Naive thymus-derived CD8-positive, alpha-beta T cell (primary cell): Measurements from ENCODE around the gene MIA3. TPM values are rescaled to one million over a fixed set of nuclear protein-coding genes. Genes with fewer than 3 reads are reported as not detected.

Experiments
- ATAC-seq, 2 donors: fragments of 150-1000 bp; cut with Tn5 transposase in 1 of 2; sonication (Bioruptor Pico), chemical (Tn5 transposase) in 1 of 2; 1 replicate in 1 of 2; 2 replicates in 1 of 2; pipeline ENCODE4 v1.10.0; 2021; ENCODE audit warnings: mild to moderate bottlenecking in 2 of 2, moderate library complexity in 2 of 2
- POLR2A ChIA-PET: fragments of 350-600 bp; sonication (Branson Sonifier 250); formaldehyde crosslinking; loops from one replicate; lab custom pipeline; 2021; ENCODE audit warnings: antibody characterized with exemption; lab: Charles Lee
- DNase-seq, 10 donors: peaks; one replicate each; pipeline versions ENCODE4 v3.0.0 to v3.0.0-alpha.2; 2020 to 2022
- H3K27ac Mint-ChIP-seq, 10 donors: one replicate each; pipeline ENCODE4 v1.8.0; 2020 to 2022; ENCODE audit warnings: mild to moderate bottlenecking in 10 of 10, mixed read lengths in 10 of 10, moderate library complexity in 4 of 10, inconsistent platforms in 1 of 10
- H3K27me3 Mint-ChIP-seq, 5 donors: one replicate each; pipeline ENCODE4 v1.8.0; 2021 to 2022; ENCODE audit warnings: mixed read lengths in 5 of 5
- H3K36me3 Mint-ChIP-seq, 3 donors: one replicate each; pipeline ENCODE4 v1.8.0; 2020 to 2022; ENCODE audit warnings: mixed read lengths in 3 of 3, mild to moderate bottlenecking in 2 of 3, inconsistent platforms in 1 of 3
- H3K4me1 Mint-ChIP-seq, 4 donors: one replicate each; pipeline ENCODE4 v1.8.0; 2021 to 2022; ENCODE audit warnings: mixed read lengths in 4 of 4
- H3K4me3 Mint-ChIP-seq, 10 donors: one replicate each; pipeline ENCODE4 v1.8.0; 2020 to 2022; ENCODE audit warnings: mild to moderate bottlenecking in 10 of 10, mixed read lengths in 10 of 10, moderate library complexity in 6 of 10, inconsistent platforms in 1 of 10
- H3K9me3 Mint-ChIP-seq, 9 donors: one replicate each; pipeline ENCODE4 v1.8.0; 2020 to 2022; ENCODE audit warnings: mixed read lengths in 9 of 9, mild to moderate bottlenecking in 3 of 9, inconsistent platforms in 1 of 9, moderate library complexity in 1 of 9
- polyA plus RNA-seq, 3 donors: library from polyadenylated mRNA; unstranded; fragments of 300-500 nt; fragmentation: Illumina TruSeq; gene quantifications; one replicate each; pipeline ENCODE4 v1.2.3, GENCODE V29; 2021
- total RNA-seq, 8 experiments: library from RNA in 2 of 8; stranded (reverse) in 2 of 8; gene quantifications; one replicate each; pipeline ENCODE4 v1.2.3 and lab custom pipeline; 2021 to 2026

Gene MIA3
- total and polyA plus RNA-seq, 5 experiments from 2014 or later = 36.7 to 103 (median 65.0) TPM

DNA sequence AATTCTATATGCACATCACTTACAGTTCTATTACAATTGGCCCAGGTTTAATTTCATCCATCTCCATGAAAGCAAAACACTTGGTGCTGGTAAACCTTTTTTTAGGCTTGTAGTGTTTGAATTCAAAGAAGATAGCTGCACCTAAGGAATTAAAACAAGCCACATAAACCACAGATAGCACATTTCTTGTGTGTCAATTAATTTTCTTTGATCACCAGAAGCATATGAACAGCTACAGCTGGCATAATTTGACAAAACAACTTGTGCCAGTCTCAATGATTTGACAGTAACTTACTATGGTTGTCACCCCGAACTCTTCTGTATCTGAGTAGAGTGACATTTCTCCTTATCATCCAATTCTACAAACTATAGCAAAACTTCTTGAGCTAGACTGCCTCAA lies 52.2 kb downstream of the MIA3 start:
- Mint-ChIP-seq H3K36me3 (peaks cover 0 to 80% (median 30%) of the 10 kb centered on the region in 3 donors), H3K4me3 (peak overlapping the region in 5 of 10 donors; percentile 2 to 51 (median 40)), H3K9me3 (no peaks in the 10 kb centered on the region), H3K27me3 (no peaks in the 10 kb centered on the region), H3K4me1 (peaks cover 8 to 24% (median 22%) of the 10 kb centered on the region in 4 donors), H3K27ac (peak overlapping the region; percentile 63 to 94 (median 87))
- ATAC-seq (peak in 1 of 2 donors; percentile 47), DNase-seq (peak in 2 of 10 donors; percentile 16 to 29)
- POLR2A ChIA-PET = interaction anchor here (0.7 kb wide), 1 partner anchor 43 kb away, joined by 3 read pairs; no protein-coding TSS in a partner anchor

DNA sequence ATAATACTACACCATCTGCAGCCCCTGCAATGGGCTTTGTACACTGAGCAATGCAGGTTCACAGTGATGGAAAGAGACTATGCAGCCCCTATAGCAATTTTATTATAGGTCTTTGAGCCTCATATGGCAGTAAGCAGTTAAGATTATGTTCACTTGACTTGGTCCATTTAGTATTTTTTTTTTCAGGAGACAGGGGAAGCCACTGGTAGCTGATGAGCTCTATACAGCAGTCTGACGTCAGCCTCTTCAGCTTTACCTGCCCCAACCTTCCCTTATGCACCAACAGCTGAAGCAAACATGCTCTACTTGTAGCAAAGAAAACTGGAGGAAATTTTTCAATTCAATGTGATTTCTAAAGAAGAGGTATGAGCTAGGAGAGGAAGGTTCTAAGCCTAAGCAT lies 62.2 kb downstream of the MIA3 start:
- Mint-ChIP-seq H3K27me3 (no peaks in the 10 kb centered on the region), H3K9me3 (no peaks in the 10 kb centered on the region), H3K4me1 (no peaks in the 10 kb centered on the region), H3K36me3 (peaks cover 0 to 54% (median 11%) of the 10 kb centered on the region in 3 donors), H3K27ac (peak overlapping the region in 5 of 10 donors; percentile 27 to 74 (median 41)), H3K4me3 (no peak overlapping the region)
- DNase-seq (no peak), ATAC-seq (no peak)
- POLR2A ChIA-PET = interaction anchor here (0.6 to 1.1 kb wide), 2 partner anchors 22 to 30 kb away, joined by 3 to 4 read pairs; no protein-coding TSS in a partner anchor

DNA sequence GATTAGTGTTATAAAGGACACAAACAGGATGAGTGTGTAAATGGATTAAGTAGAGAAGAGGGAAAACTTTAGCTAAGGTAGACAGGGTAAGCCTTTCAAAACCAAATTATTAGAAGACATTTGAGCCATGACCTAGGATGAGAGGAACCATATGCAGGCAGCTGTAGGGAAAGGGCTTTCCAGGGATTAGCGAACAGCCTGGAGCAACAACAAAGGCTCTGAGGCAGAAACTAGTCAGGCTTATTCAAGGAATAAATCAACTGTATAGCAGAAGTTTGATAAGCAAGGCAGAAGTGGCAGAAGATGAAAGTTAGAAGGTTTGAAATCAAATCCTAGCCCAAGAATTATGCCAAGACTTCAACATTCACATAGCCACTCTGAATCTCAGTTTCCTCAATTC lies 73.1 kb downstream of the MIA3 start:
- Mint-ChIP-seq H3K9me3 (no peaks in the 10 kb centered on the region), H3K27me3 (no peaks in the 10 kb centered on the region), H3K36me3 (peaks cover 0 to 45% (median 9%) of the 10 kb centered on the region in 3 donors), H3K4me1 (peaks cover 5 to 23% (median 18%) of the 10 kb centered on the region in 4 donors), H3K27ac (peak overlapping the region in 5 of 10 donors; percentile 10 to 74 (median 34)), H3K4me3 (no peak overlapping the region)
- POLR2A ChIA-PET = interaction anchor here (1.0 kb wide), 1 partner anchor 20 kb away, joined by 3 read pairs; no protein-coding TSS in a partner anchor
- no peak for ATAC-seq
- no peak for DNase-seq

DNA sequence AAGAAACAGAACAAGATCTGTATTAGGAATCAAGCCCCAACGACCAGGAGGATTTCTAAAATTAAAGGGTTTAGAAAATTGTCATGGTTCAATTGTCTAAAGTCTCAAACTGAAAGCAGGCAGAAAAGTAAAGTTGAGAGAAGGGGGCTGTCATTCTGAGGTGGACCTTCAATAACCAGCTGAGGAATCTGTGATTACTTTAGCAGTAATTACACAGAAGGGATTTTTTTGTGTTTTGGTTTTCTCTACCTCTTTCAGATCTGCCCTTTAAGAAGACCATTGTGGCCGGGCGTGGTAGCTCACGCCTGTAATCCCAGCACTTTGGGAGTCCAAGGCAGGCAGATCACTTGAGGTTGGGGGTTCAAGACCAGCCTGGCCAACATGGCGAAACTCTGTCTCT lies 77.0 kb downstream of the MIA3 start:
- DNase-seq (no peak), ATAC-seq (no peak)
- Mint-ChIP-seq H3K4me1 (peaks cover 7 to 32% (median 25%) of the 10 kb centered on the region in 4 donors), H3K9me3 (no peaks in the 10 kb centered on the region), H3K4me3 (no peak overlapping the region), H3K36me3 (peaks cover 0 to 44% (median 5%) of the 10 kb centered on the region in 3 donors), H3K27ac (peak overlapping the region in 1 of 10 donors; percentile 20), H3K27me3 (no peaks in the 10 kb centered on the region)
- POLR2A ChIA-PET = no interaction called here

DNA sequence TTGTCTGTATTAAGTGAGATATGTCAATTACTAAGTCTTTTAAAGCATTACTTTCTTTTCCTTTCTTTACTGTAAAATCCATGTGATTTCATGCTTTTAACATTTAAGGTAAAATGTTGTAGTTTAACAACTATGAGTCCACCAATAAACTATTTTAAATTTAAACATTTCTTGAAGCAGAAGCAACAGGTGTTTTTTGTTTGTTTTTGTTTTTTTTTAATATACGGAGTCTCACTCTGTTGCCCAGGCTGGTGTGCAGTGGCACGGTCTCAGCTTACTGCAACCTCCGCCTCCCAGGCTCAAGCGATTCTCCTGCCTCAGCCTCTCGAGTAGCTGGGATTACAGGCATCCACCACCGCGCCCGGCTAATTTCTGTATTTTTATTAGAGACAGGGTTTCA lies 78.8 kb downstream of the MIA3 start:
- DNase-seq = no peak
- Mint-ChIP-seq H3K27me3 (no peaks in the 10 kb centered on the region), H3K4me1 (peaks cover 7 to 26% (median 23%) of the 10 kb centered on the region in 4 donors), H3K36me3 (peaks cover 0 to 50% (median 8%) of the 10 kb centered on the region in 3 donors), H3K4me3 (no peak overlapping the region), H3K27ac (no peak overlapping the region), H3K9me3 (no peaks in the 10 kb centered on the region)
- no peak for ATAC-seq
- POLR2A ChIA-PET = no interaction called here

DNA sequence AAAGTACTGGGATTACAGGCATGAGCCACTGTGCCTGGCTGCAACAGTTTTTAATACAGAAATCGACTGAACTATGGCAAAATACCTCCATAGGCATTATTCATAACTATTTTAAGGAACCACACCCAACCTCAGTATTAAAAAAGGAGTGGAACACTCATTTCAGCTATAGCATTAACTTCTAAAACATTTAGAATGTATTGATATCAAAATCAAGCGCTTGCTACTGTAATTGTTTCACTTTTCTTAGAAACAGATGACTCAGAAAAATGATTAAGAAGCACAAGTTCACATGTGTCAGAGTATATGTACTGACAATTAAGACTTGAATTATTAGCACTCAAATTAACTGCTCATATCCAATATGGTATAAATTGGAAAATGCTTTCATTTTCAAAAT lies 79.3 kb downstream of the MIA3 start:
- Mint-ChIP-seq H3K27me3 (no peaks in the 10 kb centered on the region), H3K4me1 (peaks cover 7 to 26% (median 23%) of the 10 kb centered on the region in 4 donors), H3K36me3 (peaks cover 0 to 48% (median 11%) of the 10 kb centered on the region in 3 donors), H3K9me3 (no peaks in the 10 kb centered on the region), H3K4me3 (no peak overlapping the region), H3K27ac (no peak overlapping the region)
- no peak for DNase-seq
- no peak for ATAC-seq
- POLR2A ChIA-PET = no interaction called here

DNA sequence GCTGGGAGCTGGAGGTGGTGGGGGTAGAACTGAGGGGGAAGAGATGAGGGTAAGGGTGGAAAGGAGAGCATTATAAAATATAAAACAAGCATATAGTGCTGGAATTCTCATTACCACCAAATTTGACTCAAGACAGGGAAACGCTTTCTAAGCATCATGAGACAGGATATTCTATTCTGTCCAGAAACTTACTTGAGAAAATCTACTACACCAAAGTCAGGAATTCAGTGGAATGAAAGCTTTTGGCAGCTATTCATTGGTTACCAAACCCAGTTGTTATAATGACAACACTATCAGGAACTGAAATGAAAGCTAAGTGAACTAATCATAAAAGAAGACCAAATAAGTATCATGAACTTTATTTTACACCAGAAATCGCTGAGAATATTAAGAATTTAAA lies 79.9 kb downstream of the MIA3 start:
- Mint-ChIP-seq H3K9me3 (no peaks in the 10 kb centered on the region), H3K36me3 (peaks cover 0 to 48% (median 11%) of the 10 kb centered on the region in 3 donors), H3K27me3 (no peaks in the 10 kb centered on the region), H3K27ac (peak overlapping the region in 2 of 10 donors; percentile 19 to 31), H3K4me1 (peaks cover 7 to 26% (median 23%) of the 10 kb centered on the region in 4 donors), H3K4me3 (no peak overlapping the region)
- DNase-seq (no peak), ATAC-seq (no peak)
- POLR2A ChIA-PET = no interaction called here

DNA sequence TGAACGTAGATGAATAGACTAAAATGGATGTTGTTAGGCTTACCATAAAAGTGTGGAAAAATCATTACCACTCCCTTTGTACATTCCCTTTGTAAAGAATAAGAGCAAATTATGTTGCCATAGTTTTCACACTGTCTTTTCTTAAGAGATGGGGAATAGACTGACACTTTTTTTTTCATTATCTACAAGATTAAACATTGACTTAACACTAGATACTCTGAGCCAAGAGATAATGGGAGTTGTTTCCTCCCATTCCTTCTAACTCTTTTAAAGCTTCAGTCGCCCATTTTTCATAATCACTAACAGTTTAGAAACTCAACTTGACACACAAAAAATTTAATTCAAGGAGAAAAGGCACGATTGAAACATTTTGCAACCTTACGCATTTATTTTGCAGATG lies 84.3 kb downstream of the MIA3 start:
- POLR2A ChIA-PET = no interaction called here
- no peak for DNase-seq
- Mint-ChIP-seq H3K4me1 (peaks cover 11 to 45% (median 40%) of the 10 kb centered on the region in 4 donors), H3K27me3 (no peaks in the 10 kb centered on the region), H3K27ac (peak overlapping the region in 2 of 10 donors; percentile 0 to 84), H3K4me3 (no peak overlapping the region), H3K36me3 (peaks cover 0 to 59% (median 21%) of the 10 kb centered on the region in 3 donors), H3K9me3 (peaks cover 0 to 3% (median 0%) of the 10 kb centered on the region in 9 donors)
- ATAC-seq = no peak

DNA sequence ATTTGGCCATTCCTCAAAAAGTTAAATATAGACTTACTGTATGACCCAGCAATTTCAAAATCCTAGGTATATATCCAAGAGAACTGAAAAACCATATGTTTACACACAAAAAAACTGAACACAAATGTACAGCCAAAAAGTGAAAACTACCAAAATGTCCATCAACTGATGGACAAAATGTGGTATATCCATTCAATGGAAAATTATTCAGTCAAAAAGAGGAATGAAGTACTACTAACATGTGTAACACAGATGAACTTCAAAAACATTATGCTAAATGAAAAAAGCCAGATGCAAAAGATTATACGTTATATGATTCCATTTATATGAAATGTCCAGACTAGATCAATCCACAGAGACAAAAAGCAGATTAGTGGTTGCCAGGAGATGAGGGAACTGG lies 86.4 kb downstream of the MIA3 start:
- peaks cover 0 to 3% (median 0%) of the 10 kb centered on the region in 9 donors for H3K9me3 Mint-ChIP-seq
- peak overlapping the region in 1 of 10 donors; percentile 35 for H3K27ac Mint-ChIP-seq
- peak overlapping the region in 2 of 10 donors; percentile 37 to 44 for H3K4me3 Mint-ChIP-seq
- peaks cover 13 to 56% (median 48%) of the 10 kb centered on the region in 4 donors for H3K4me1 Mint-ChIP-seq
- POLR2A ChIA-PET = no interaction called here
- peaks cover 0 to 63% (median 23%) of the 10 kb centered on the region in 3 donors for H3K36me3 Mint-ChIP-seq
- no peaks in the 10 kb centered on the region for H3K27me3 Mint-ChIP-seq
- ATAC-seq (no peak), DNase-seq (no peak)

DNA sequence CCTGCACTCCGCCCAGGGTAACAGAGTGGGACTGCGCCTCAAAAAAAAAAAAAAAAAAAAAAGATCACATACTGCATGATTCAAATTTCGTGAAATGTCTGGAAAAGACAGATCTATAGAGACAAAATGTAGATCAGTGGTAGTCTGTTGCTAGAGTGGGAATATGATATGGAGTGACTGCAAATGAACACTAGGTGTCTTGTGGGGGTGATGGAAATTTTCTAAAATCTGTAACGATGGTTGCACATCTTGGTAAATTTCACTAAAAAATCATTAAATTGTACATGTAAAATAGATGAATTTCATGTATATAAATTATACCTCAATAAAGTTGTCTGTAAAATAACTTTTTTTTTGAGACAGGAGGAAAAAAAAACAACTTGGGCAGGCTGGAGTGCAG lies 88.9 kb downstream of the MIA3 start:
- no peak for DNase-seq
- H3K4me3 Mint-ChIP-seq = peak overlapping the region in 1 of 10 donors; percentile 22
- peaks cover 7 to 46% (median 16%) of the 10 kb centered on the region in 3 donors for H3K36me3 Mint-ChIP-seq
- peaks cover 0 to 3% (median 0%) of the 10 kb centered on the region in 9 donors for H3K9me3 Mint-ChIP-seq
- no peaks in the 10 kb centered on the region for H3K27me3 Mint-ChIP-seq
- no peak for ATAC-seq
- H3K27ac Mint-ChIP-seq = peak overlapping the region in 1 of 10 donors; percentile 21
- POLR2A ChIA-PET = no interaction called here
- peaks cover 19 to 74% (median 68%) of the 10 kb centered on the region in 4 donors for H3K4me1 Mint-ChIP-seq

DNA sequence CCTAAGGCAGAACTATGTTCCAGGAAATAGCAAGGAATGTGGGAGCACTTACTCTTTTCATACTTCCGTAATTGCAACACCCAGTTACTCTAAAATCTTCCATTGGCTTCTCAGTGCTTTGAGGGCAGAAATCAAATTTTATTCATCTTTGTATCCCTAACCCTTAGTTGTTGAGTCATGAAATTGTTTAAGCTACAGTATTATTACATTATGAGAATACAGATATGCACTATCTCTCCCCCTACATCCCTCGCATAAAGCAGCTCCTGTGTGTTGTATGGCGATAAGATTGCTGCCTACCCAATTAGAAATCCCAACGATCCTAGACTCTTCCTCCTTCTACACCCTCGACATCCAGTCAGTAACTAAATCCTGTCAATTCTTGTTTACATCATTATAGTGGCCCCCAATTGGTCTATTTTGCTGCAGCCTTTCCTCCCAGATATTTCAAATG lies 91.8 kb downstream of the MIA3 start:
- H3K9me3 Mint-ChIP-seq = no peaks in the 10 kb centered on the region
- POLR2A ChIA-PET = interaction anchor here (1.5 to 1.8 kb wide), 2 partner anchors 29 to 55 kb away, joined by 4 to 5 read pairs; no protein-coding TSS in a partner anchor
- no peak for ATAC-seq
- H3K4me1 Mint-ChIP-seq = peaks cover 15 to 72% (median 64%) of the 10 kb centered on the region in 4 donors
- no peak for DNase-seq
- H3K27me3 Mint-ChIP-seq = no peaks in the 10 kb centered on the region
- peak overlapping the region in 8 of 10 donors; percentile 54 to 100 (median 97) for H3K4me3 Mint-ChIP-seq
- H3K36me3 Mint-ChIP-seq = peaks cover 4 to 26% (median 8%) of the 10 kb centered on the region in 3 donors
- H3K27ac Mint-ChIP-seq = peak overlapping the region in 6 of 10 donors; percentile 4 to 99 (median 60)

DNA sequence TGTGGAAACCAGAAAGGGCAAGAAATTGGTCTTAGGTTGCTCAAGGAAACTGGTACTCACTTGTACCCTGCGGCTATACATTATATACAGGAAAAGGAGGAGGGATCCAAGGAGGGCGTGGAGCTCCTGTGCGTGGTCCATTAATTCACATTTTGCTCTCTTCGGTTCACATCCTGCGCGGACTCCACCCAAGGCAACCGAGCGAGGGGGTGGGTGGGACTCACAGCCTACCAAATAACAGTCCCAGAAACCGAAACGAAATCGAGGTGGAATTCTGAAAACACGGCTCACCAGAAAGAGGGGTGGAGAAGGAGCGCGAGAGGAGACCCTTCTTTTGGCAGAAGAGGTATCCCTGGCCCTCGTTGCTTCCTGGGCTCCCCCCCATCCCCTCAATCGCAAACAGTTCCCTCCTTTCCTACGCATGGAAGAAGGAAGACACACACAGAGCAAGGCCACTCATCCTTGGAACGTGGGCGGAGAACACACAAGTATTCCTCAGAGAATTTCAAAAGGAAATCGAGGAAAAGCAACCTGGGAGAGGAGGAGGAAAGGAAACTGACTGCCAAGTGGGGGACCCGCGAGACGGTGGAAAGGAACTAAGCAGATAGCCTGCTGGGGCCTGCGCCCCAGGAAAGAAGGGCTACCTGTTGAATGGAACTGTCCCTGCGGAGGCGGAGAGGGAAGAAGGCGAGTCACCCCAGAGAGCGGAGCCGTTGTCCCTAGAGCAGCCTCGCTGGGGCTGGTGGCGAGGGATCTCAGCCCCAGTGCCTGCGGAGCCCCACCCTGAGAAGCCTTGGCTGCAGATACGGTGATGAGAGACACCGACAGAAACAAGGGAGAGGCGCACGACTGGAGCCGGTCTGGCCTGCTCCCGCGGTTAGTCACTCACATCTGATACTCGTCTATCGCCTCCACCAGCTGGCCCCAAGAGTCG lies 93.7 kb downstream of the MIA3 start:
- H3K4me3 Mint-ChIP-seq = peak overlapping the region; percentile 96 to 100 (median 97)
- no peaks in the 10 kb centered on the region for H3K27me3 Mint-ChIP-seq
- peak; percentile 18 to 26 for ATAC-seq
- POLR2A ChIA-PET = interaction anchor here (0.8 to 2.3 kb wide), 19 partner anchors 21 to 1134 kb away, joined by 3 to 55 read pairs (median 5); partner anchors contain the start of genes DUSP10, TAF1A and TP53BP2
- H3K9me3 Mint-ChIP-seq = no peaks in the 10 kb centered on the region
- DNase-seq = peak; percentile 37 to 78 (median 52)
- peaks cover 10 to 60% (median 52%) of the 10 kb centered on the region in 4 donors for H3K4me1 Mint-ChIP-seq
- peaks cover 8 to 23% (median 8%) of the 10 kb centered on the region in 3 donors for H3K36me3 Mint-ChIP-seq
- peak overlapping the region; percentile 99 to 100 (median 100) for H3K27ac Mint-ChIP-seq
